GM12878 (cell line): ENCODE measurements around the gene DBI. TPM values are rescaled to one million over a fixed set of nuclear protein-coding genes. Genes with fewer than 3 reads are reported as not detected.

Experiments used
- ATAC-seq: fragments of 200-7000 bp; cut with Tn5 transposase; 3 replicates; pipeline ENCODE4 v1.9.1; 2020; ENCODE audit warnings: mild to moderate bottlenecking, moderate library complexity
- BruUV-seq: library from RNA; stranded (reverse); fragments of 400-500 nt; replicated peaks from 2 replicates; lab custom pipeline; 2021; lab: Mats Ljungman, UMichigan
- CTCF ChIA-PET: fragments of 300-600 bp; sonication (Branson Sonifier 250); formaldehyde crosslinking; extraction: SDS; loops from one replicate; lab custom pipeline; 2021; ENCODE audit warnings: inconsistent platforms; lab: Yijun Ruan, JAX
- POLR2A ChIA-PET: fragments of 350-600 bp; formaldehyde crosslinking; extraction: SDS; loops from one replicate; lab custom pipeline; 2021; ENCODE audit warnings: inconsistent platforms; lab: Charles Lee
- RAD21 ChIA-PET: fragments of 300-600 bp; sonication (Branson Sonifier 250); formaldehyde crosslinking; loops from one replicate; lab custom pipeline; 2023; ENCODE audit warnings: antibody characterized with exemption; ENCODE audit not compliant: unreplicated experiment; lab: Charles Lee
- SMC1A ChIA-PET: fragments of 300-600 bp; sonication (Branson Sonifier 250); formaldehyde crosslinking; loops from one replicate; lab custom pipeline; 2023; ENCODE audit not compliant: unreplicated experiment, uncharacterized antibody; lab: Charles Lee
- DNase-seq: peaks from one replicate; pipeline ENCODE4 v3.0.0-alpha.2; 2011; ENCODE audit warnings: low read depth, low spot score
- FAIRE-seq: peaks from 3 replicates; lab custom pipeline; 2011; peaks lifted over from hg19 to GRCh38; lab: Jason Lieb, UNC
- H2AFZ ChIP-seq: 2 replicates; pipeline ENCODE4 v1.6.0; 2011; ENCODE audit warnings: low read depth, low read length, control low read depth; ENCODE audit not compliant: control insufficient read depth
- H3K27ac ChIP-seq: 2 replicates; pipeline ENCODE4 v1.5.1; 2011; ENCODE audit warnings: control low read depth; ENCODE audit not compliant: control insufficient read depth, insufficient read depth
- H3K27me3 ChIP-seq, 2 experiments: replicated peaks in 1 of 2; 2 replicates each; pipeline versions ENCODE4 v1.6.0 to v1.6.1; 2011; ENCODE audit warnings: low read length in 1 of 2; ENCODE audit not compliant: control insufficient read depth in 2 of 2, insufficient read depth in 2 of 2
- H3K36me3 ChIP-seq, 2 experiments: 2 replicates each; pipeline ENCODE4 v1.5.1; 2011; ENCODE audit warnings: low read length in 1 of 2; ENCODE audit not compliant: control insufficient read depth in 2 of 2, insufficient read depth in 2 of 2
- H3K4me1 ChIP-seq: 2 replicates; pipeline ENCODE4 v1.6.1; 2011; ENCODE audit warnings: mild to moderate bottlenecking, low read length, moderate library complexity, mixed read lengths; ENCODE audit not compliant: control insufficient read depth, insufficient read depth
- H3K4me2 ChIP-seq: 2 replicates; pipeline ENCODE4 v1.6.0; 2011; ENCODE audit warnings: control low read depth; ENCODE audit not compliant: control insufficient read depth, insufficient read depth
- H3K4me3 ChIP-seq: fragments of 200-600 bp; sonication (generic); 2 replicates; pipeline ENCODE4 v1.5.1; 2016
- H3K79me2 ChIP-seq: 2 replicates; pipeline ENCODE4 v1.6.0; 2011; ENCODE audit warnings: low read length; ENCODE audit not compliant: control insufficient read depth, insufficient read depth
- H3K9ac ChIP-seq: 2 replicates; pipeline ENCODE4 v1.8.0; 2011; ENCODE audit warnings: low read length, control low read depth, mixed read lengths; ENCODE audit not compliant: control insufficient read depth, insufficient read depth
- H3K9me3 ChIP-seq: replicated peaks from 3 replicates; pipeline ENCODE4 v1.5.1; 2011; ENCODE audit warnings: mild to moderate bottlenecking, low read length; ENCODE audit not compliant: control insufficient read depth, insufficient read depth
- H4K20me1 ChIP-seq: 2 replicates; pipeline ENCODE4 v1.6.0; 2011; ENCODE audit not compliant: control insufficient read depth, insufficient read depth
- CHD1 ChIP-seq: IDR thresholded peaks from 2 replicates; pipeline ENCODE4 v1.6.1; 2012; ENCODE audit warnings: low read depth, low read length, improper control_type of control experiment
- CTCF ChIP-seq, 3 experiments: IDR thresholded peaks in 2 of 3; conservative IDR thresholded peaks in 1 of 3; 2 replicates each; pipeline ENCODE4 v1.5.1; 2011; ENCODE audit warnings: low read depth in 3 of 3, low read length in 3 of 3, mild to moderate bottlenecking in 3 of 3, control low read depth in 2 of 3, moderate library complexity in 2 of 3, inconsistent platforms in 1 of 3, mixed read lengths in 1 of 3; ENCODE audit not compliant: control insufficient read depth in 2 of 3, insufficient read depth in 1 of 3; ENCODE audit errors: extremely low read depth in 1 of 3
- ELK1 ChIP-seq: IDR thresholded peaks from 2 replicates; pipeline ENCODE4 v1.6.1; 2012; ENCODE audit warnings: low read depth, low read length, improper control_type of control experiment
- KDM1A ChIP-seq: fragments of 200-600 bp; sonication (generic); IDR thresholded peaks from 2 replicates; pipeline ENCODE4 v1.6.1; 2016; ENCODE audit warnings: borderline replicate concordance
- POLR2AphosphoS2 ChIP-seq: IDR thresholded peaks from 2 replicates; pipeline ENCODE4 v1.6.1; 2011; ENCODE audit warnings: low read depth, mild to moderate bottlenecking, low read length, improper control_type of control experiment, moderate library complexity
- POLR2AphosphoS5 ChIP-seq: IDR thresholded peaks from 2 replicates; pipeline ENCODE4 v1.6.1; 2011; ENCODE audit warnings: mild to moderate bottlenecking, low read length, inconsistent platforms
- RUNX3 ChIP-seq: IDR thresholded peaks from 2 replicates; pipeline ENCODE4 v1.6.1; 2012; ENCODE audit warnings: low read length, inconsistent platforms
- ZBTB11 ChIP-seq: fragments of 450-650 bp; formaldehyde crosslinking; IDR thresholded peaks from 2 replicates; pipeline ENCODE4 v1.5.0; 2022; ENCODE audit warnings: mild to moderate bottlenecking, missing genetic modification characterization
- ZNF592 ChIP-seq: fragments of 450-650 bp; IDR thresholded peaks from 2 replicates; pipeline ENCODE4 v1.6.1; 2017; ENCODE audit warnings: mild to moderate bottlenecking, moderate library complexity
- ZNF622 ChIP-seq: fragments of 450-650 bp; IDR thresholded peaks from 2 replicates; pipeline ENCODE4 v1.6.1; 2017; ENCODE audit warnings: mild to moderate bottlenecking, inconsistent platforms
- WGBS: methylation state at CpG from one replicate; pipeline ENCODE4 v1.1.6; 2016; ENCODE audit warnings: low lambda C conversion rate; ENCODE audit not compliant: insufficient replicate concordance, insufficient coverage; ENCODE audit errors: missing lambda C conversion rate; 5-methylcytosine and 5-hydroxymethylcytosine counted together
- in situ Hi-C: fragments of 300-500 bp; cut with MboI; formaldehyde crosslinking; loops from 9 replicates; pipeline ENCODE4 v1.14.3; 2018; ENCODE audit warnings: mixed read lengths
- intact Hi-C: fragments of 100-400 bp; cut with micrococcal nuclease; formaldehyde crosslinking; loops from one replicate; pipeline ENCODE4 v1.14.2; 2022; ENCODE audit not compliant: unreplicated experiment
- polyA plus RNA-seq, 11 experiments: library from polyadenylated mRNA; depleted of rRNA in 4 of 11; unstranded in 6 of 11; stranded (reverse) in 5 of 11; fragments of >200 nt; fragmentation: Nextera tagmentation in 4 of 11; fragmentation: Illumina TruSeq in 1 of 11; extraction: Ambion mirVana in 4 of 11; extraction: Trizol in 1 of 11; gene quantifications; 1 replicate in 1 of 11; 2 replicates in 10 of 11; pipeline versions ENCODE4 v1.2.1 to v1.2.3, GENCODE V29; 2011 to 2016; ENCODE audit warnings: inconsistent platforms in 2 of 11, missing spikeins in 2 of 11, low read depth in 1 of 11
- total RNA-seq, 4 experiments: library from RNA; depleted of rRNA in 3 of 4; stranded (reverse); fragments of >200 nt in 3 of 4; fragmentation: Illumina TruSeq in 1 of 4; extraction: Trizol in 1 of 4; gene quantifications; 2 replicates each; pipeline versions ENCODE4 v1.2.1 to v1.2.3, GENCODE V29; 2013 to 2021

The DBI gene
- total and polyA plus RNA-seq, 10 of the 15 experiments (the other 5 are each of a cell fraction or from before 2014, with no cell fraction given) = 248 to 2,567 (median 943) TPM

GRCh38 chr2:119338826-119339561 lies 27.8 kb upstream of the DBI start:
- H3K27me3 ChIP-seq = no peaks in the 10 kb centered on the region
- intact Hi-C loops = no loop called here
- 0 out of 2 replicates have a peak, but pooled peaks have one; percentile 35 for TF ChIP-seq POLR2AphosphoS5
- no peak for TF ChIP-seq ZNF622
- no peak for TF ChIP-seq ZBTB11
- no peak for TF ChIP-seq CTCF (IDR thresholded peaks at IDR 0.05 in 2 of 3, conservative IDR thresholded peaks at IDR 0.05 in 1 of 3; ENCODE audit: control insufficient read depth in 2 of 3, extremely low read depth in 1 of 3, insufficient read depth in 1 of 3, low read depth in 3 of 3, low read length in 3 of 3)
- no peak for TF ChIP-seq KDM1A
- TF ChIP-seq RUNX3 = peak; percentile 94
- no peak for TF ChIP-seq POLR2AphosphoS2
- TF ChIP-seq CHD1 = no peak
- no peak for TF ChIP-seq ELK1
- TF ChIP-seq ZNF592 = peak; percentile 97

More at GRCh38 chr2:119338826-119339561, 27.8 kb upstream of the DBI start:
- ChIA-PET SMC1A (interaction anchor here (0.5 to 2.8 kb wide), 9 partner anchors 11 to 48 kb away, joined by 3 to 43 read pairs (median 4); partner anchors contain the start of genes C2orf76 and DBI), POLR2A (interaction anchor here (0.8 to 2.7 kb wide), 7 partner anchors 10 to 49 kb away, joined by 3 to 31 read pairs (median 4); partner anchors contain the start of genes C2orf76 and DBI), CTCF (interaction anchor here (0.6 to 2.0 kb wide), 5 partner anchors 11 to 138 kb away, joined by 3 to 30 read pairs (median 3); partner anchors contain the start of genes C2orf76 and DBI), RAD21 (interaction anchor here (0.6 to 2.3 kb wide), 9 partner anchors 12 to 102 kb away, joined by 3 to 44 read pairs (median 4); partner anchors contain the start of genes C2orf76 and DBI)
- BruUV-seq = no TSS peak
- DNase-seq (peak; percentile 48), ATAC-seq (peak; percentile 100), FAIRE-seq (peak; percentile 97)
- 17% methylated on average over 6 of the region's 6 CpGs for WGBS
- Histone ChIP-seq H3K9me3 (no peaks in the 10 kb centered on the region), H3K4me3 (no peak overlapping the region), H3K79me2 (no peaks in the 10 kb centered on the region), H4K20me1 (no peaks in the 10 kb centered on the region), H2AFZ (peak overlapping the region; percentile 72), H3K27ac (peak overlapping the region; percentile 26; the same call in 1 of the 2 replicates), H3K36me3 (no peaks in the 10 kb centered on the region), H3K4me2 (peak overlapping the region; percentile 51), H3K4me1 (peaks cover 17% of the 10 kb centered on the region), H3K9ac (peak overlapping the region; percentile 30; the same call in 1 of the 2 replicates)
- in situ Hi-C loops = no loop called here
